Measurements from ENCODE around the gene DNAJB14. TPM values are rescaled to one million over a fixed set of nuclear protein-coding genes. Genes with fewer than 3 reads are reported as not detected.

DNAJB14 gene
- total and polyA plus RNA-seq, 2 of the 13 experiments (the other 11 are each of a cell fraction or from before 2014, with no cell fraction given): 9.1 to 38.1 TPM

- TF ChIP-seq TBP (CRISPR knock-in tag; IDR thresholded peaks at IDR 0.05) (no peak), ZC3H4 (CRISPR knock-in tag; IDR thresholded peaks at IDR 0.05; ENCODE audit: borderline replicate concordance) (no peak), ZNF546 (CRISPR knock-in tag; conservative IDR thresholded peaks at IDR 0.05) (0 out of 2 replicates have a peak, but pooled peaks have one; percentile 45), SAFB2 (CRISPR knock-in tag; IDR thresholded peaks at IDR 0.05; ENCODE audit: borderline replicate concordance, low read depth) (peak; percentile 43; the same call in 1 of the 2 replicates), ZNF564 (CRISPR knock-in tag; IDR thresholded peaks at IDR 0.05) (0 out of 2 replicates have a peak, but pooled peaks have one; percentile 53), PITX1 (CRISPR knock-in tag; IDR thresholded peaks at IDR 0.05) (peak; percentile 51; the same call in 1 of the 2 replicates), ZNF383 (CRISPR knock-in tag; IDR thresholded peaks at IDR 0.05; ENCODE audit: borderline replicate concordance) (no peak), HOXD1 (CRISPR knock-in tag; IDR thresholded peaks at IDR 0.05) (no peak), CTCF (CRISPR knock-in tag; IDR thresholded peaks at IDR 0.05) (0 out of 2 replicates have a peak, but pooled peaks have one; percentile 5), ZNF772 (CRISPR knock-in tag; IDR thresholded peaks at IDR 0.05) (0 out of 2 replicates have a peak, but pooled peaks have one; percentile 36), KAT8 (CRISPR knock-in tag; IDR thresholded peaks at IDR 0.05) (no peak), IRX3 (CRISPR knock-in tag; IDR thresholded peaks at IDR 0.05; ENCODE audit: borderline replicate concordance, low read depth) (no peak), KMT2B (CRISPR knock-in tag; IDR thresholded peaks at IDR 0.05) (no peak; the same call in 1 of the 2 replicates), KAT2B (IDR thresholded peaks at IDR 0.05; ENCODE audit: borderline replicate concordance, low read depth, low read length) (no peak), GTF2F1 (IDR thresholded peaks at IDR 0.05; ENCODE audit: low read length) (peak; percentile 58; the same call in 1 of the 2 replicates), MEF2D (CRISPR knock-in tag; IDR thresholded peaks at IDR 0.05) (no peak; the same call in 1 of the 2 replicates)
- TF ChIP-seq, protein P1, sequence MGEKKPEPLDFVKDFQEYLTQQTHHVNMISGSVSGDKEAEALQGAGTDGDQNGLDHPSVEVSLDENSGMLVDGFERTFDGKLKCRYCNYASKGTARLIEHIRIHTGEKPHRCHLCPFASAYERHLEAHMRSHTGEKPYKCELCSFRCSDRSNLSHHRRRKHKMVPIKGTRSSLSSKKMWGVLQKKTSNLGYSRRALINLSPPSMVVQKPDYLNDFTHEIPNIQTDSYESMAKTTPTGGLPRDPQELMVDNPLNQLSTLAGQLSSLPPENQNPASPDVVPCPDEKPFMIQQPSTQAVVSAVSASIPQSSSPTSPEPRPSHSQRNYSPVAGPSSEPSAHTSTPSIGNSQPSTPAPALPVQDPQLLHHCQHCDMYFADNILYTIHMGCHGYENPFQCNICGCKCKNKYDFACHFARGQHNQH (CRISPR knock-in tag; IDR thresholded peaks at IDR 0.05): peak; percentile 69; the same call in 1 of the 2 replicates
- TF ChIP-seq, protein P2, sequence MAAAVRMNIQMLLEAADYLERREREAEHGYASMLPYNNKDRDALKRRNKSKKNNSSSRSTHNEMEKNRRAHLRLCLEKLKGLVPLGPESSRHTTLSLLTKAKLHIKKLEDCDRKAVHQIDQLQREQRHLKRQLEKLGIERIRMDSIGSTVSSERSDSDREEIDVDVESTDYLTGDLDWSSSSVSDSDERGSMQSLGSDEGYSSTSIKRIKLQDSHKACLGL (CRISPR knock-in tag; IDR thresholded peaks at IDR 0.05): peak; percentile 50; the same call in 1 of the 2 replicates
- TF ChIP-seq, protein P3, sequence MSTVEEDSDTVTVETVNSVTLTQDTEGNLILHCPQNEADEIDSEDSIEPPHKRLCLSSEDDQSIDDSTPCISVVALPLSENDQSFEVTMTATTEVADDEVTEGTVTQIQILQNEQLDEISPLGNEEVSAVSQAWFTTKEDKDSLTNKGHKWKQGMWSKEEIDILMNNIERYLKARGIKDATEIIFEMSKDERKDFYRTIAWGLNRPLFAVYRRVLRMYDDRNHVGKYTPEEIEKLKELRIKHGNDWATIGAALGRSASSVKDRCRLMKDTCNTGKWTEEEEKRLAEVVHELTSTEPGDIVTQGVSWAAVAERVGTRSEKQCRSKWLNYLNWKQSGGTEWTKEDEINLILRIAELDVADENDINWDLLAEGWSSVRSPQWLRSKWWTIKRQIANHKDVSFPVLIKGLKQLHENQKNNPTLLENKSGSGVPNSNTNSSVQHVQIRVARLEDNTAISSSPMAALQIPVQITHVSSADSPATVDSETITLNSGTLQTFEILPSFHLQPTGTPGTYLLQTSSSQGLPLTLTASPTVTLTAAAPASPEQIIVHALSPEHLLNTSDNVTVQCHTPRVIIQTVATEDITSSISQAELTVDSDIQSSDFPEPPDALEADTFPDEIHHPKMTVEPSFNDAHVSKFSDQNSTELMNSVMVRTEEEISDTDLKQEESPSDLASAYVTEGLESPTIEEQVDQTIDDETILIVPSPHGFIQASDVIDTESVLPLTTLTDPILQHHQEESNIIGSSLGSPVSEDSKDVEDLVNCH (CRISPR knock-in tag; IDR thresholded peaks at IDR 0.05): peak; percentile 99; the same call in 1 of the 2 replicates
These were observed 3.8 kb upstream of the DNAJB14 start, which contains the start of gene H2AZ1 (continued) for GRCh38 chr4:99949999-99950912.

Measured in HepG2 (cell line).